Measurements from ENCODE around the gene PIEZO2.

PIEZO2 gene

GRCh38 chr18:10863026-10863425 lies 286.3 kb downstream of the PIEZO2 start:
- Histone ChIP-seq H3K27me3 (ENCODE audit: low read length) (no peaks in the 10 kb centered on the region; the same call in 1 of the 2 replicates), H3K36me3 (ENCODE audit: low read length) (no peaks in the 10 kb centered on the region), H3K27ac (ENCODE audit: low read depth, low read length) (no peak overlapping the region), H3K4me2 (ENCODE audit: low read depth, low read length, poor library complexity, severe bottlenecking) (no peak overlapping the region), H3K9me3 (ENCODE audit: insufficient read depth, low read length) (no peaks in the 10 kb centered on the region), H4K20me1 (ENCODE audit: low read depth, low read length) (no peaks in the 10 kb centered on the region), H3K4me3 (ENCODE audit: insufficient read depth, low read length, poor library complexity, severe bottlenecking) (no peak overlapping the region), H3K79me2 (ENCODE audit: insufficient read depth, low read length) (no peaks in the 10 kb centered on the region), H3F3A (ENCODE audit: insufficient read depth) (no peaks in the 10 kb centered on the region), H2AFZ (ENCODE audit: low read depth, low read length, severe bottlenecking) (no peak overlapping the region), H3K9ac (ENCODE audit: low read length) (no peak overlapping the region), H3K9me2 (replicated peaks; ENCODE audit: insufficient read depth, low read length) (no peaks in the 10 kb centered on the region)
- TF ChIP-seq EZH2phosphoT487 (conservative IDR thresholded peaks at IDR 0.05; ENCODE audit: low read length) (no peak), CTCF (IDR thresholded peaks at IDR 0.05; ENCODE audit: insufficient read depth, low read length, poor library complexity, severe bottlenecking) (no peak)

- no peaks in the 10 kb centered on the region for H3K9me3 ChIP-seq (ENCODE audit: insufficient read depth, low read length)
- H3F3A ChIP-seq (ENCODE audit: insufficient read depth) = no peaks in the 10 kb centered on the region
- no peaks in the 10 kb centered on the region for H4K20me1 ChIP-seq (ENCODE audit: low read depth, low read length)
- no peak overlapping the region for H3K9ac ChIP-seq (ENCODE audit: low read length)
- H3K79me2 ChIP-seq (ENCODE audit: insufficient read depth, low read length) = no peaks in the 10 kb centered on the region
- H3K4me2 ChIP-seq (ENCODE audit: low read depth, low read length, poor library complexity, severe bottlenecking) = no peak overlapping the region
- no peaks in the 10 kb centered on the region for H3K9me2 ChIP-seq (replicated peaks; ENCODE audit: insufficient read depth, low read length)
- no peak overlapping the region for H3K27ac ChIP-seq (ENCODE audit: low read depth, low read length)
- no peaks in the 10 kb centered on the region for H3K36me3 ChIP-seq (ENCODE audit: low read length)
- no peak for TF ChIP-seq EZH2phosphoT487 (conservative IDR thresholded peaks at IDR 0.05; ENCODE audit: low read length)
- TF ChIP-seq CTCF (IDR thresholded peaks at IDR 0.05; ENCODE audit: insufficient read depth, low read length, poor library complexity, severe bottlenecking) = no peak
- no peaks in the 10 kb centered on the region for H3K27me3 ChIP-seq (ENCODE audit: low read length)
- no peak overlapping the region for H3K4me3 ChIP-seq (ENCODE audit: insufficient read depth, low read length, poor library complexity, severe bottlenecking)
- H2AFZ ChIP-seq (ENCODE audit: low read depth, low read length, severe bottlenecking) = no peak overlapping the region
Measured at GRCh38 chr18:10860928-10861327, 288.4 kb downstream of the PIEZO2 start.

GRCh38 chr18:10860382-10860781 lies 289.0 kb downstream of the PIEZO2 start:
- no peak overlapping the region for H3K9ac ChIP-seq (ENCODE audit: low read length)
- no peaks in the 10 kb centered on the region for H4K20me1 ChIP-seq (ENCODE audit: low read depth, low read length)
- TF ChIP-seq EZH2phosphoT487 (conservative IDR thresholded peaks at IDR 0.05; ENCODE audit: low read length) (no peak), CTCF (IDR thresholded peaks at IDR 0.05; ENCODE audit: insufficient read depth, low read length, poor library complexity, severe bottlenecking) (no peak)
- H3K4me2 ChIP-seq (ENCODE audit: low read depth, low read length, poor library complexity, severe bottlenecking) = no peak overlapping the region
- H3K9me3 ChIP-seq (ENCODE audit: insufficient read depth, low read length) = no peaks in the 10 kb centered on the region
- H3F3A ChIP-seq (ENCODE audit: insufficient read depth) = no peaks in the 10 kb centered on the region
- H3K27ac ChIP-seq (ENCODE audit: low read depth, low read length) = no peak overlapping the region
- no peaks in the 10 kb centered on the region for H3K9me2 ChIP-seq (replicated peaks; ENCODE audit: insufficient read depth, low read length)
- no peak overlapping the region for H2AFZ ChIP-seq (ENCODE audit: low read depth, low read length, severe bottlenecking)
- no peaks in the 10 kb centered on the region for H3K79me2 ChIP-seq (ENCODE audit: insufficient read depth, low read length)
- no peaks in the 10 kb centered on the region for H3K36me3 ChIP-seq (ENCODE audit: low read length)
- no peaks in the 10 kb centered on the region for H3K27me3 ChIP-seq (ENCODE audit: low read length)
- H3K4me3 ChIP-seq (ENCODE audit: insufficient read depth, low read length, poor library complexity, severe bottlenecking) = no peak overlapping the region

Data from SU-DHL-6 (cell line).